HG03457 (cell line): ENCODE measurements around the gene SH2D6.
"Not testable (repeated sequence)": the region's sequence is repeated elsewhere in the genome, so short reads cannot be mapped to it uniquely, and the experiment has no call there.

Experiments used
- ATAC-seq: cut with Tn5 transposase; IDR thresholded peaks from one replicate; pipeline ENCODE4 v1.9.1; 2021; ENCODE audit warnings: moderate number of reproducible peaks; ENCODE audit not compliant: unreplicated experiment

The SH2D6 gene

GRCh38 chr2:85397925-85398331 lies 20.6 kb upstream of the SH2D6 start:
- ATAC-seq = no peak

DNA sequence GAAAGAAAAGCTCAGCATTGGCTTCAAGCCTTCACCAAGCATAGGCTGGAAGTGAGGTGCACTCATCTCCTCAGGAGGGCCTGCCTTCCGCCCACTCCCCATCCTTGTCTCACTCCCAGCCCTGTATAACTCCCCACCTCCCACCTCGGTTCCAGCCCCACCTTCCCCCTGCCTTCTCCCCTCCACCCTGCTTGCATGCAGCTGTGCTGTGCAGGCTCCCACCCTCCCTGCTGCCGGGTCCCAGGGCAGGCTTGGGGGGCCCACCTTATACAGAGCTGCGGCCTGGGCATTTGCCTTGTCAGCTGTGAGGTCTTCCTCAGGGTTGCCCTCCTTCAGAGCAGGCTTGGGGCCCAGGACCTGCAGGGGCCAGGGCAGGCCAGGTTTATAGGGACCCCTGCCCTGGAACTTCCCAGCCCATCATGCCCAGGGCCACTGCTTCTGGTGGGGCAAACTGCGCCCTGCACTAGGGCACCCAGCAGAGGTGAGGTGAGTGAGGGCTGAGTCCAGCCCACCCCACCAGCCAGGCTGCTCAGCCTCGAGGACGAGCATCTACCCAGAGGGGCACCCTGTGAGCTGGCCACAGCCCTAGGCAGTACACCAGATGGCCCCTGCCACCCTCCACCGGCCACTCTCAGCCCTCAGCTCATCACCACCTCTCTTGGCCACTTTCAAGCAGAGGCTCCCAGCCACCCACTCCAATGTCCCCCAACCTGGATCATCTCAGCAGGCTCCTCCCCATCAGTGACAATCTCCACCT lies 19.9 kb upstream of the SH2D6 start:
- no peak for ATAC-seq

- no peak for ATAC-seq
Measured at GRCh38 chr2:85399183-85399455, 19.4 kb upstream of the SH2D6 start.

GRCh38 chr2:85400023-85400422 lies 18.5 kb upstream of the SH2D6 start:
- ATAC-seq = no peak

DNA sequence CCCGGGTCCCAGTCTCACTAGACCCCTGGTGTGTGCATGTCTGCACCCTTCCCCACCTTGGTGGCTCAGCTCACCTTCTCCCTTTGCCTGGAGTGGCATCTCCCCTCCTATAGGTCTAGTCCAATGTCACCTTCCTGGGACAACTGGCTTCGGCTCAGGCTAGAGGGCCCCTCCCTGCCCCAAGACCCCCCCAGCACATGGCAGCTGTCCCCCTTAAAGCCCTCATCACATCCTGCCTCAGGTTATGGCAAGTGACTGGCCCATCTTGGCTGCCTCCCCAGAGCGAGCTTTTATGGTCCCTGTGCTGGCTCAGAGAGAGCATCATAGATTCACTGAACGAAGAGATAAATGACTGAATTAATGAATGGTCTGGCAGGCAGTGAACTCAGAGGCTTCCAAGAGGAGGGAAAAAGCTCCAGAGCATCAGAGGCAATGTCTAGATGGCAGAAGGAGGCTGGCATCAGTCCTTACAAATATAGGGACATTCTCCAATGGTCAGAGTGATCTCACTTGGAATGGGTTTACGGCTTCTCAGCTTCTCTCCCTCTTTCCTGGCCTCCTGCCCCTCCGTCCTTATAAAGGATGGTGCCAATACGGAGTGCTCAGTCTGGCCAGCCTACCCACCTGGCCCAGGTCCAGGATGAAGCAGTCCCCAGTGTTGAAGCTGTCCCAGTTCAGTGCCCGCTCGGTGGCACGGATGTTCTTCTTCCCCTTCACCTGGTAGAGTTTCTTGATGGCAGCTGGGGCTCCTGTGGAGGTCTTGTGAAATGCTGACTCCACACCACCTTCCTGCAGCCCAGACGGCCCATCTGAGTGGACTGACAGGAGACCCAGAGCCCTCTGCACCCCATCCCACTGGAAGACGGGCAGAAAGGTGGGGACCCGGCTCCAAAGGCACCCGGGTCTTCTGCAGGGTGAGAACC lies 17.7 kb upstream of the SH2D6 start:
- no peak for ATAC-seq

GRCh38 chr2:85401464-85401805 lies 17.1 kb upstream of the SH2D6 start:
- no peak for ATAC-seq

DNA sequence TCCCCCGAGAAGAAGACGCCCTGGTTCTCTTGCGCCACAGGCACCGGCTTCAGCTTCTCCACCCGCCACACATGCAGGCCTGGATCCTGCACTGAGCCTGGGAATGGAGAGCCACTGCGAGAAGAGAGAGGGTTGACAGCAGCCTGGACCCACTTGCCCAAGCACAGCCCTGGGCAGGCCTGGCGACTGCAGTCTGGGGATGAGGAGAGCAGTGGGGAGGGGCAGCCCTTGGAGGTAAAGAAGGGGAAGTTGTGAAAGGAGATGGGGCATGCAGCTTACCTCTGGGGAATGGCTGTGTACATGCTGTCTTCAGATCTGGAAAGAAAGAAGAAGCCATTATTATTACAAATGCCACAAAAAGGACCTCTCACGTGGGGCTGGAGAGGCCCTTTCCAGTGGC lies 16.7 kb upstream of the SH2D6 start:
- ATAC-seq = no peak

DNA sequence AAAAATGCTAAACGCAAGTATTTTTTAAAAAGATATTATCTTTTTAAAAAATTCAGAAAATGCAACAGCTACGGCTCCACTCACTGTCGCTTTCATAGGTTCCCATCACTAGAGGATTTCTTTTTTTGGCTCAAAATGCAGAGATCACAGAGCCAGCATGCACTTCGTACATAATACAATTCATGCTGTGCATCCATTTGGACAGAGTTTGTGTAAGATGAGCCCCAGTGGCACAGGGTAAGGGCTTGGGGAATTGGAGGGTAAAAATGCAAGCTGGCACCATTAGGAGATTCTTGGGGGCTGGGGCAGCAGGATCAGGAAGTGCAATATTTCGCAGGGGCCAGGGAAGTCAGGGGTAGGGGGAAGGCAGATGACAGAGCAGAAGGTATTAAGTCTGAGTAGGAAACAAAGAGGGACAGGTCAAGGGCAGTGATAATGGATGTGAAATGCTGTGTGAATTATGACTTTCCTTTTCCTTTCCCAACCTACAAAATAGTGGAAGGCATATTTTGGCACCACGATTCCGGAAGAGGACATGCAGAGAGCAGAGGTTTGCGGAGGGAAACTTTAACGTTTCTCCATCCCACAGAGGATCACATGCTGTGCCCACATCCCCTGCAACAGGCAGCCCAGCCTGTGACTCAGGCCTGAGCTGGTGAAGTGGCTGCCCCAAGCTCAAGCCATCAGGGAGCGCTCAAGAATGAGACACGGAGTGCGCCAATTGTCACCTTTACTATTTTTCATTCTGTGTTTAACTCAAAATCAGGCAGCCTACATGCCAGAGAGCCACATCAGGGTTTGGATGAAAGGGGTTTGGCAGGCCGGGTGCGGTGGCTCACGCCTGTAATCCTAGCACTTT lies 13.1 kb upstream of the SH2D6 start:
- ATAC-seq = peak; percentile 65

DNA sequence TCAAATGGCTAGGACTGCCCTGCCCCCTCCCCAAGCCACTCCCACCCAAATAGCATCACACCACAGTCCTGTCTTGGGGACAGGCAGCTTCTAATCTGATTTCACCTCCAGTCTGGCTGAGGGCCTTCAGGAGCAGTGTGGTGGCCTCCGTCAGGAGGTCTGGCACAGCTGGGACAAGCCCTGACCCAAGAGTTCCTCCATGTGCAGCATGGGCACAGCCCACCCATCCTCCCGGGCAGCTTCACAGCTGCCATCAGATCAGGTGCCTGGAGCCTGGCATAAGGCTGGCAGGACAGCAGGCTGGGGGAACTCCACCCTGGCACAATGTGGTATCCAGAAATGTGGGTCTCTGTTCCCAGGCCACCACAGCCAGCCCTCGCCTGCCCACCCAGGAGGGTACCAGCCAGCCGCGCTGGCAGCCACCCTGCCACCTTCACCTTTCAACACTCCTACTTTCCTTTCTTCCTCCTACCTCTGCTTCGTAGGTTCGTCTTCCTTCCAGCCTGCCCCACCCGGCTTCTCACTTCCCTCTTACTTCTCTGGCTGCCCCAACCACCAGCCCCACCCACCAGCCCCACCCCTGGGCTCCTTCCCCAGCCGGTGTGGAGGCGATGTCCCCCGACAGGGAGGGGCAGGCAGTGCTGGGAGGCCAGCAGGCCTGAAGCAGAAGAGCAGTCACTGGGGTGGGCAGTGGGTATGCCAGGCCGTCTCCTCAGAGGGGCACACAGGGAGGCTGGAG lies 8.5 kb upstream of the SH2D6 start, which contains the start of gene CAPG:
CAPG (minus strand) TSS at position 522 of the 739 bp plus-strand sequence. CDS start 8,221 bp downstream, outside the sequence.
- ATAC-seq = no peak

DNA sequence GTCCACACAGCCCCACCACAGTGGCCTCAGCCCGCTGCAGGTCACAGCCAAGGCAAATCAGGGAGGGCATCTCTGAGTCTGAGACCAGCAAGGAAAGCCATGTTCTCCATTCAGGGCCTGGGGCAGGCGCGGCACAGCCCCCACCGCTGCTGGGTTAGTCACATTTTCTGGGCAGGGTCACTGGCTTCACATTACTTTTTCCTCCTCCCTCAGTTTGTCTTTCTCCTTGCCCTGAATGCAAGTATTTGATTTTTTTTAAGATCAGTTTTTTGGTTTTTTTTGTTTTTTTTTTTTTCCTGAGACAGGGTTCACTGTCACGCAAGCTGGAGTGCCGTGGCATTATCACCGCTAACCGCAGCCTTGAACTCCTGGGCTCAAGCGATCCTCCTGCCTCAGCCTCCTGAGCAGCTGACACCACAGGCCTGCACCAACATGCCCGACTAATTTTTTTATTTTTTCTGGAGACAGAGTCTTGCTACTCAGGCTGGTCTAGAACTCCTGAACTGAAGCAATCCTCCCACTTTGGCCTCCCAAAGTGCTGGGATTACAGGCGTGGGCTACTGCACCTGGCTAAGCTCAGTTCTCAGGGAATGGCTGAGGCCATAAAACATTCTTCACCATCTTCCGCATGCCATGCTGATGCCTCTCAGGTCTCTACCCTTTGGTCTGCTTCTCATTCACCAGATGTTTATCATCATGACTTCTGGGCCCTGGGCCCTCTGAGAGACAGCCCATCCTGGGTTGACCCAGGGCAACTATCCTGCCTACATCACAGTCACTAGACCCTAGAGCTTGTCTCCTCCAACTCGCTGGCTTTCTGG lies 7.7 kb upstream of the SH2D6 start:
- ATAC-seq = no peak

DNA sequence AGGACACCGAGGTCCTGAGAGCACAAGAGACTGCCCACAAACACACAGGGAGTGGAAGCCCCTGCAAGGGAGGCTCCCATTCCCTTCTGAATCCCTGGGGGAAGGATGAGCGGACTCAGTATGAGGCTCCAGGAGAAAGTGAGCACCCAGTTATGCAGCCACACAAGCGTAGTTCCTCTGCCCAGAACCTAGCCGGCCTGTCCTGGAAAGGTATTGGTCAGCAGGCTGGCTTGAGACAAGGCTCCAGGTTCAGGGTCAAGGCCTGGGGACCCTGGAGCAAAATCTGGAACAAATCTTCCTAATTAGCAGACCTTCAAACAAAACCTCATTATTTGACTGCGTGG lies 7.1 kb upstream of the SH2D6 start:
- ATAC-seq = no peak

GRCh38 chr2:85413592-85414420 lies 4.7 kb upstream of the SH2D6 start:
- ATAC-seq = no peak

DNA sequence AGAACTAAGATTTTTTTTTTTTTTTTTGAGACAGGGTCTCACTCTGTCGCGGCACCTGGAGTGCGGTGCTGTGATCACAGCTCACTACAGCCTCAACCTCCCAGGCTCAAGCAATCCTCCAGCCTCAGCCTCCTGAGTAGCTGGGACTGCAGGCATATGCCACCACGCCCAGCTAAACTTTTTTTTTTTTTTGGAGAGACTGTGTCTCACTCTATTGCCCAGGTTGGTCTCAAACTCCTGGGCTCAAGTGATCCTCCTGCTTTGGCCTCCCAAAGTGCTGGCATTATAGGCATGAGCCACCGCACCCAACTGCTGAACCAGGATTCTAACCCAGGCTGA lies 4.1 kb upstream of the SH2D6 start:
- not testable (repeated sequence) for ATAC-seq

- no peak for ATAC-seq
Measured at GRCh38 chr2:85414761-85415553, 3.6 kb upstream of the SH2D6 start.

DNA sequence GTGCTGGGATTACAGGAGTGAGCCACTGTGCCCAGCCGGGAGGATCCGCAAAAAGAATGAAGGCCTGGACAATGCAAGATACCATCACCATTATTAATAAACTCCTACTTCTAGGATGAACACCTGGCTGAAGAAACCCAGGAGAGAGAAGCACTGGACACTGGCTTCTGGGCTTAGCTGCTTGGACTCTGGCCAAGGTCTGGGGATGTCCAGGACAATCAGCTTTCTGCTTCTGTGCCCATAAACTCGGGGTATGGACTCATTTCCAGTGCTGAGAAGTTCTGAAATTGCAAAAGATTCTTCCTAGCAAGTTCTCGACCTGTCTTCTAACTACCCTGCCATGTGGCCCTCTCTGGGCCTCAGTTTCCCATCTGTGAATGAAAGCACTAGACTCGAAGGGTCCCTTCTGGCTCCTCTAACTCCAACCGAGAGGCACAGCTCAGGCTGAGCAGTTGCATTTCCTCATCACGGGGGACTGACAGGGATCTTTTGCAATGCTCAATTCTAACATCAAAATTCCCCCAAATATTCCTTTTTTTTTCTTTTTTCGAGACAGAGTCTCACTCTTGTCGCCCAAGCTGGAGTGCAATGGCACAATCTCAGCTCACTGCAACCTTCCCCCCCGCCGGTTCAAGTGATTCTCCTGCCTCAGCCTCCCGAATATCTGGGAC lies 2.4 kb upstream of the SH2D6 start:
- ATAC-seq = no peak

DNA sequence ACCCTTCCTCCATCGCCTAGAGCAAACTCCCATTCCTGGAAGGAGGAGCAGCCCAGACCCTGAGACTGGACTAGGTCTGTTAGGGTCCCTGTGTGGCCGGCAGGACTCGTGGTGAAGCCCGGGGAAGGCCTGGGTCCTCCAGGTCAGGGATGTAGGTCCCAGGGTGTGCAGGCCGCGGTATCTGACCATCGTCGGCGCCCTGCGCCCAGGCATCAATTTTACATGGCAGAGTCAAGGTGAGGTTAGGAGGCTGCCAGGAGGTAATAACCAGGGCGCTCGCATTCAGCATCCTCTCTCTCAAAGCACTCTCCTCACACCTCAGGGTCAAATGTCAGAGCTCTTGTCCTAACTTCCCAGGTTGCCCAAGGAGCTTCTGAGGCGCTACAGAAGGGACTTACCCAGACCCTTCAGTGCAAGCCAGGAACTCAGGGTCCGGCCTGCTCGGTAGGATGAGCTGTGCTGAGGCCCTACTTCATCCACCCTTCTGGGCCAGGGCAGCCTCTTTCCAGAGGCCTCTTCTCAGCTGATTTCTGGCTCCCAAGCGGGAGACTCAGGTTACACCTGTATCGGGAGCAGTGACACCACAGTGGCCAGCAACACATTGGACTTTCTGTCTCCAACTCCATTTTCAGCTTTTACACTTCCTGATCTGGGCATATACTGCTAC lies 628 bp downstream of the SH2D6 start:
- no peak for ATAC-seq

- peak; percentile 47 for ATAC-seq
Measured at GRCh38 chr2:85420536-85421259, 2.2 kb downstream of the SH2D6 start.
